Esophagus squamous epithelium (tissue), 4 donors: Measurements from ENCODE around the gene LTBP2.

Experiments used
- POLR2A ChIP-seq, 4 donors: fragments of 450-650 bp; IDR thresholded peaks; one replicate each; pipeline ENCODE4 v1.6.1; 2017; ENCODE audit warnings: antibody characterized with exemption in 4 of 4, mild to moderate bottlenecking in 4 of 4, moderate library complexity in 3 of 4
- TF ChIP-seq, protein P1 (sequence below), 6 experiments: fragments of 450-650 bp in 4 of 6; fragments of 200-600 bp in 2 of 6; sonication (generic) in 2 of 6; IDR thresholded peaks; one replicate each; pipeline ENCODE4 v1.5.1; 2016 to 2019; ENCODE audit warnings: antibody characterized with exemption in 6 of 6, mild to moderate bottlenecking in 4 of 6, moderate library complexity in 4 of 6

- TF ChIP-seq, protein P1, sequence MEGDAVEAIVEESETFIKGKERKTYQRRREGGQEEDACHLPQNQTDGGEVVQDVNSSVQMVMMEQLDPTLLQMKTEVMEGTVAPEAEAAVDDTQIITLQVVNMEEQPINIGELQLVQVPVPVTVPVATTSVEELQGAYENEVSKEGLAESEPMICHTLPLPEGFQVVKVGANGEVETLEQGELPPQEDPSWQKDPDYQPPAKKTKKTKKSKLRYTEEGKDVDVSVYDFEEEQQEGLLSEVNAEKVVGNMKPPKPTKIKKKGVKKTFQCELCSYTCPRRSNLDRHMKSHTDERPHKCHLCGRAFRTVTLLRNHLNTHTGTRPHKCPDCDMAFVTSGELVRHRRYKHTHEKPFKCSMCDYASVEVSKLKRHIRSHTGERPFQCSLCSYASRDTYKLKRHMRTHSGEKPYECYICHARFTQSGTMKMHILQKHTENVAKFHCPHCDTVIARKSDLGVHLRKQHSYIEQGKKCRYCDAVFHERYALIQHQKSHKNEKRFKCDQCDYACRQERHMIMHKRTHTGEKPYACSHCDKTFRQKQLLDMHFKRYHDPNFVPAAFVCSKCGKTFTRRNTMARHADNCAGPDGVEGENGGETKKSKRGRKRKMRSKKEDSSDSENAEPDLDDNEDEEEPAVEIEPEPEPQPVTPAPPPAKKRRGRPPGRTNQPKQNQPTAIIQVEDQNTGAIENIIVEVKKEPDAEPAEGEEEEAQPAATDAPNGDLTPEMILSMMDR (IDR thresholded peaks at IDR 0.05): no peak
- TF ChIP-seq POLR2A (IDR thresholded peaks at IDR 0.05): no peak
Measured at GRCh38 chr14:74504874-74505720, 106.9 kb downstream of the LTBP2 start.
